ENCODE measurements around the gene CDC42BPA.
"Not testable (repeated sequence)": the region's sequence is repeated elsewhere in the genome, so short reads cannot be mapped to it uniquely, and the experiment has no call there.

CDC42BPA gene

GRCh38 chr1:227125929-227126545 is 192.3 kb downstream of the CDC42BPA start:
- in situ Hi-C loops (cut with MboI; ENCODE audit: low sequenced_read_pairs) = no loop called here
- H3K9me3 ChIP-seq = no peaks in the 10 kb centered on the region
- H3K36me3 ChIP-seq (replicated peaks) = peaks cover 6% of the 10 kb centered on the region; the same call in 1 of the 2 replicates
- no peak for DNase-seq (ENCODE audit: low spot score in 2 of 2)
- no peaks in the 10 kb centered on the region for H3K27me3 ChIP-seq (ENCODE audit: low read depth)
- no peaks in the 10 kb centered on the region for H3K4me1 ChIP-seq
- no peak overlapping the region for H3K4me3 ChIP-seq

DNA sequence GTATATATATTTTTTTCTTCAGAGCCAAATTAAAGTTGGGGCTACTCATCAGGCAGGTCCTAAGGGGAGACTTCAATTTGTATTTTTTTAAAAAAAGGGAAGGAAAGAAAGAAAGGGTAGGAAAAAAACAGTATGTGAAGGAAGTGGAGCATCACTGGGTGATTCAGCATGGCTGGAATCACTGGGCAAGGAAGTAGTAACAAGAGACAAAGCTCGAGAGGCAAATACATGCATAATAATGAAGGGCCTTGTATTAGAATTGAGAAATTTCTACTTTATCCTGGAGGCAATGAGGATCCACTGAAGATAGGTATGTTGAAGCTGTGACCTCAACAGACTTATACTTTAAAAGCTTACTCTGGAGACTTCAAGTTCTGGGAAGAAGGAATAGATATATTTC is 193.8 kb downstream of the CDC42BPA start:
- no peaks in the 10 kb centered on the region for H3K27me3 ChIP-seq (ENCODE audit: low read depth)
- H3K36me3 ChIP-seq (replicated peaks) = peaks cover 6% of the 10 kb centered on the region; the same call in 1 of the 2 replicates
- in situ Hi-C loops (cut with MboI; ENCODE audit: low sequenced_read_pairs) = no loop called here
- H3K4me1 ChIP-seq = no peaks in the 10 kb centered on the region
- no peaks in the 10 kb centered on the region for H3K9me3 ChIP-seq
- no peak overlapping the region for H3K4me3 ChIP-seq
- no peak for DNase-seq (ENCODE audit: low spot score in 2 of 2)

GRCh38 chr1:227120826-227121225 is 197.5 kb downstream of the CDC42BPA start:
- Histone ChIP-seq H3K27me3 (ENCODE audit: low read depth) (no peaks in the 10 kb centered on the region), H3K4me1 (no peaks in the 10 kb centered on the region), H3K36me3 (replicated peaks) (no peaks in the 10 kb centered on the region), H3K9me3 (no peaks in the 10 kb centered on the region), H3K4me3 (no peak overlapping the region)
- in situ Hi-C loops (cut with MboI; ENCODE audit: low sequenced_read_pairs) = no loop called here
- no peak for DNase-seq (ENCODE audit: low spot score in 2 of 2)

DNA sequence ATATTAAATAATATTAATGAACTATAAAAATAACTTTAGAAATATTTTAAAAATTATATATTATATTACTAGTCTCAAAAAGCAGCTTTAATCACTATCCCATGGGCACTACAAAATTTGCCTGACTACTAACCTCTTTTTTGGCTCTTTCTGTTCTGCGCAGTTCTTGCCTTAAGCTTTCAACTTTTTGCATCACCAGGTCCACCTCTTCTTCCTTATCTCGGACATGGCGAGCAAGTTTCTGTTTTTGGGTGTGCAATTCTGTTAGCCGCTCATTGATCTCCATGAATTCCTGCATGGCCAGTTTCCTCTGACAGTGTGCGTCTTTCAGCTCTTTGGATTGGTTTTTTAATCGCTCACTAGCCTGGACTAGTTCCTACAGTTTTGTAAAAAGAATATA is 205.8 kb downstream of the CDC42BPA start:
- Histone ChIP-seq H3K27me3 (ENCODE audit: low read depth) (no peaks in the 10 kb centered on the region), H3K4me1 (no peaks in the 10 kb centered on the region), H3K36me3 (replicated peaks) (peaks cover 5% of the 10 kb centered on the region), H3K9me3 (no peaks in the 10 kb centered on the region), H3K4me3 (no peak overlapping the region)
- no peak for DNase-seq (ENCODE audit: low spot score in 2 of 2)
- in situ Hi-C loops (cut with MboI; ENCODE audit: low sequenced_read_pairs) = no loop called here

DNA sequence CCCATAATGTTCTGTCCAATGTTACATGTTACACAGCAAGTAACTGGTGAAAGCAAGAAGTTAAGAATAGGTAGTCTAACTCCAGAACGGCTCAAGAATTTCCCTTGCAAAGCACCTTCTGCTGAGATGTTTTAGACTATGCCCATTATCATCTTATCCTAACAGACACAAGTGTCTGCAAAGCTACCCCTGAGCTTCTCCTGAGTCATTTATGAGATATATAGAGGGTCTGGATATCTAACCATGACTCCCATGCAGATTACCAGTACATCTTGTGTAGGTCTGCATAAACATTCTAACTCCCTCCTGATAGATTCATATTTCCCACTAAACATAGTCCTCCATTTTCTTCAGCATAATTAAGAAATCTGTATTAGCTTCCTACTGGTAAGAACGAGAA is 206.5 kb downstream of the CDC42BPA start:
- no peak for DNase-seq (ENCODE audit: low spot score in 2 of 2)
- H3K4me3 ChIP-seq = no peak overlapping the region
- H3K9me3 ChIP-seq = no peaks in the 10 kb centered on the region
- H3K4me1 ChIP-seq = no peaks in the 10 kb centered on the region
- H3K36me3 ChIP-seq (replicated peaks) = peaks cover 5% of the 10 kb centered on the region
- in situ Hi-C loops (cut with MboI; ENCODE audit: low sequenced_read_pairs) = no loop called here
- H3K27me3 ChIP-seq (ENCODE audit: low read depth) = no peaks in the 10 kb centered on the region

DNA sequence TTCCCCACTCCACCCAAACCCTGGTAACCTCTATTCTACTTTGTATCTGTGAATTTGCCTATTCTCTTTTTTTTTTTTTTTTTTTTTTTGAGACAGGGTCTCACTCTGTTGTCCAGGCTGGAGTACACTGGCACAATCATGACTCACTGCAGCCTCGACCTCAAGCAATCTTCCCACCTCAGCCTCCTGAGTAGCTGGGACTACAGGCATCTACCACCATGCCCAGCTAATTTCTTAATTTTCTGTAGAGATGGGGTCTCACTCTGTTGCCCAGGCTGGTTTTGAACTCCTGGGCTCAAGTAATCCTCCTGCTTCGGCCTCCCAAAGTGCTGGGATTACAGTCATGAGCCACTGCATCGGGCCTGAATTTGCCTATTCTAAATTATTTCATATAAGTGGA is 213.0 kb downstream of the CDC42BPA start:
- H3K36me3 ChIP-seq (replicated peaks); in situ Hi-C loops (cut with MboI; ENCODE audit: low sequenced_read_pairs); H3K9me3 ChIP-seq; H3K27me3 ChIP-seq (ENCODE audit: low read depth); H3K4me1 ChIP-seq; DNase-seq (ENCODE audit: low spot score in 2 of 2); H3K4me3 ChIP-seq: not testable (repeated sequence)

GRCh38 chr1:227102056-227102455 is 216.2 kb downstream of the CDC42BPA start:
- H3K36me3 ChIP-seq (replicated peaks) = peaks cover 13% of the 10 kb centered on the region; the same call in 1 of the 2 replicates
- in situ Hi-C loops (cut with MboI; ENCODE audit: low sequenced_read_pairs) = no loop called here

DNA sequence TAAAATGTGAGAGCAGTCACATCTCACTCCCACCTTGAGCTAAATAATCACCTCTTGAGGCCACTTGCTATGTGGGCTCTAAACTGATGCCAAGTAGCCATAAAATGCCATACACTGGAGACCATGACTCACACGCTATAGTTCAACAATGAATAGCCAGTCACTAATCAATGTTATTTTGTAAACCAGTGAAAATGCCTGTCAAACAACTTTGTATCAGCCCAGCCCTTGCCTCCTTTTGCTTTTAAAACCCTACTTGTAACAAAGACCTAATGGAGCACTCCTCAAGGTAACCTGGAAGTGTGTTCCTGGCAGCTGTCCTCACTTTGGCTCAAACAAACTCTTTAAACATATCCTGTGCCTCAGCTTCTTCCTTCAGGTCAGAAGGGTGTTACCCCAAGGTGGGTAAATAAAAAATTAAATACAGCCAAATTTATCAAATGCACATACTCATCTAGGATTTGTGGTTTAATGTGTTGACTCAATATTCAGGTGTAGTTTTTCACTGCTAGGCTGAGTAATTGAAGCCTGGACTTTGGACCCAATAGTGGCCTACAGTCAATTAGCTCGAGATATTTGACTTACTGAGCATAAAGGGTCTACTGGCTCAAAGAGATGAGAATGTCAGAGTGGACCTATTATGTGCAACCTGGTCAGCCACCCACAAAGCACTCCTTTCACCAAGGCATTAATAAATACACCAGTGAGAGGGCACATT is 223.9 kb downstream of the CDC42BPA start:
- Histone ChIP-seq H3K9me3 (no peaks in the 10 kb centered on the region), H3K27me3 (ENCODE audit: low read depth) (no peaks in the 10 kb centered on the region), H3K4me1 (no peaks in the 10 kb centered on the region; the same call in 1 of the 2 replicates), H3K4me3 (no peak overlapping the region), H3K36me3 (replicated peaks) (peaks cover 6% of the 10 kb centered on the region; the same call in 1 of the 2 replicates)
- in situ Hi-C loops (cut with MboI; ENCODE audit: low sequenced_read_pairs) = no loop called here
- DNase-seq (ENCODE audit: low spot score in 2 of 2) = no peak

More at GRCh38 chr1:227102056-227102455, 216.2 kb downstream of the CDC42BPA start:
- H3K4me3 ChIP-seq = no peak overlapping the region
- DNase-seq (ENCODE audit: low spot score in 2 of 2) = no peak
- H3K27me3 ChIP-seq (ENCODE audit: low read depth) = no peaks in the 10 kb centered on the region
- no peaks in the 10 kb centered on the region for H3K4me1 ChIP-seq
- H3K9me3 ChIP-seq = no peaks in the 10 kb centered on the region

DNA sequence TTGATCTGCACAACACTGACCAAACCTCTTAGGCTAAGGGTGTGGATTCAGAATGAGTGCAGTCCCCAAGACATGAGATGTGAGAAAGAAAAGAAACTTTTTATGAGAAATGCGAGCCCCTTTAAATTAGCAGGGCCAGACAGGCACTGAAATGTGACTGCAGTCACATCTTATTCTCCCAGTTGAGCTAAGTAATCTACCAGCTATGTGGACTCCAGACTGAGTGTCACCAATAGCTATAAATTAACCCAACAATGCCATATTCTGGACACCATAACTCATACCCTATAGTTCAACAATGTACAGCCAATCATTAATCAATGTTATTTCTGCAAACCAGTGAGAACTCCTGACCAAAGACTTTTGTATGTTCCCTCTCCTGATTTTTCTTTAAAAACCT is 225.0 kb downstream of the CDC42BPA start:
- Histone ChIP-seq H3K4me3 (no peak overlapping the region), H3K9me3 (no peaks in the 10 kb centered on the region), H3K4me1 (no peaks in the 10 kb centered on the region; the same call in 1 of the 2 replicates), H3K36me3 (replicated peaks) (peaks cover 3% of the 10 kb centered on the region; the same call in 1 of the 2 replicates), H3K27me3 (ENCODE audit: low read depth) (no peaks in the 10 kb centered on the region)
- no peak for DNase-seq (ENCODE audit: low spot score in 2 of 2)
- in situ Hi-C loops (cut with MboI; ENCODE audit: low sequenced_read_pairs) = no loop called here

GRCh38 chr1:227092069-227092468 is 226.2 kb downstream of the CDC42BPA start:
- no peaks in the 10 kb centered on the region for H3K9me3 ChIP-seq
- in situ Hi-C loops (cut with MboI; ENCODE audit: low sequenced_read_pairs) = no loop called here
- H3K27me3 ChIP-seq (ENCODE audit: low read depth) = no peaks in the 10 kb centered on the region
- H3K4me3 ChIP-seq = no peak overlapping the region
- peaks cover under 1% of the 10 kb centered on the region for H3K36me3 ChIP-seq (replicated peaks)
- no peaks in the 10 kb centered on the region; the same call in 1 of the 2 replicates for H3K4me1 ChIP-seq
- DNase-seq (ENCODE audit: low spot score in 2 of 2) = no peak

GRCh38 chr1:227086636-227087035 is 231.7 kb downstream of the CDC42BPA start:
- Histone ChIP-seq H3K36me3 (replicated peaks) (peaks cover 4% of the 10 kb centered on the region), H3K9me3 (peaks cover 2% of the 10 kb centered on the region; the same call in 1 of the 2 replicates), H3K27me3 (ENCODE audit: low read depth) (no peaks in the 10 kb centered on the region), H3K4me3 (no peak overlapping the region), H3K4me1 (no peaks in the 10 kb centered on the region)
- no peak for DNase-seq (ENCODE audit: low spot score in 2 of 2)
- in situ Hi-C loops (cut with MboI; ENCODE audit: low sequenced_read_pairs) = no loop called here

GRCh38 chr1:227082999-227083746 is 235.1 kb downstream of the CDC42BPA start:
- Histone ChIP-seq H3K27me3 (ENCODE audit: low read depth) (no peaks in the 10 kb centered on the region), H3K36me3 (replicated peaks) (peaks cover 4% of the 10 kb centered on the region), H3K9me3 (peaks cover 2% of the 10 kb centered on the region; the same call in 1 of the 2 replicates), H3K4me3 (no peak overlapping the region), H3K4me1 (no peaks in the 10 kb centered on the region)
- in situ Hi-C loops (cut with MboI; ENCODE audit: low sequenced_read_pairs) = no loop called here
- no peak for DNase-seq (ENCODE audit: low spot score in 2 of 2)

DNA sequence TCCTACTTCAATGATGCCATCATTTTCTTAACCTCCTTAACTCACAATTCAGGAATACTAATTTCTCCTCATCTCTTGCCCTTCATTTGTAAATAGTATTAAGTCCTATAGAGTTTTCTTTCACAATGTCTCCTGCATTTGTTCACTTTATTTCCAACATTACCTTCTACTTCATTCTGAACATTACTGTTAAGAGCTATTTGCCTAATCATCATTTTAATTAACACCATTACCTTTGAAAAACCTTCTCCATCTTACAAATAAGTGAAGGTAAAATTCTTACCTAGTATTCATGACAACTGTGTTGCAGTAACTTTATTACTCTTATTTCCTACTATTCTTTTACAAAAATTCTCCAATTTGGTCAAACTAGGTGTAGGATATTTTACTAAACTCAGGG is 240.5 kb downstream of the CDC42BPA start:
- Histone ChIP-seq H3K9me3 (no peaks in the 10 kb centered on the region), H3K36me3 (replicated peaks) (no peaks in the 10 kb centered on the region), H3K4me1 (0 out of 2 replicates have a peak, but pooled peaks cover 4% of the 10 kb centered on the region), H3K4me3 (no peak overlapping the region), H3K27me3 (ENCODE audit: low read depth) (no peaks in the 10 kb centered on the region)
- no peak for DNase-seq (ENCODE audit: low spot score in 2 of 2)
- in situ Hi-C loops (cut with MboI; ENCODE audit: low sequenced_read_pairs) = no loop called here

GRCh38 chr1:227073786-227074185 is 244.5 kb downstream of the CDC42BPA start:
- no peak overlapping the region for H3K4me3 ChIP-seq
- no peaks in the 10 kb centered on the region for H3K9me3 ChIP-seq
- DNase-seq (ENCODE audit: low spot score in 2 of 2) = no peak
- no peaks in the 10 kb centered on the region for H3K27me3 ChIP-seq (ENCODE audit: low read depth)
- peaks cover 17% of the 10 kb centered on the region for H3K4me1 ChIP-seq
- in situ Hi-C loops (cut with MboI; ENCODE audit: low sequenced_read_pairs) = no loop called here
- H3K36me3 ChIP-seq (replicated peaks) = 0 out of 2 replicates have a peak, but pooled peaks cover 3% of the 10 kb centered on the region

Measured in HAP-1 (cell line).